ENCODE data around the gene SLC7A11.

The SLC7A11 gene

DNA sequence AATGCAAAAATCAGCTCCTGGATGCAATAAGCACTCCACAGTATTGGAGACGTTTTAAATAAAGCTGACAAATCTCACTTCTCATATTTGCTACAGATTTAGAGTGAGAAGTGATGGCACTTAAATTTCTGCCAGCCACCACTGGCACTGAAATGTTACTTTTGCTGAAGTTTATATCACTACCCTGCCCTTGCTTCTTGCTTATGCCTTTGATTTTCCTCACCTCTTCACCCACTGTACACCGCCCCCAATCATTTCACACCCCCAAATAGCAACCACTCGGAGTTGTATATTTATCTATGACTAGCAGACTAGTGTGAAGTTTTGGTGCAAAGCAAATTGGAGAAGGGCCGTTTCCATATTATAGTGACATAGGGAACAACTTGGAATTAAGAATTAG lies 19.9 kb upstream of the SLC7A11 start:
- POLR2A ChIA-PET: no interaction called here
- TF ChIP-seq, protein P1, sequence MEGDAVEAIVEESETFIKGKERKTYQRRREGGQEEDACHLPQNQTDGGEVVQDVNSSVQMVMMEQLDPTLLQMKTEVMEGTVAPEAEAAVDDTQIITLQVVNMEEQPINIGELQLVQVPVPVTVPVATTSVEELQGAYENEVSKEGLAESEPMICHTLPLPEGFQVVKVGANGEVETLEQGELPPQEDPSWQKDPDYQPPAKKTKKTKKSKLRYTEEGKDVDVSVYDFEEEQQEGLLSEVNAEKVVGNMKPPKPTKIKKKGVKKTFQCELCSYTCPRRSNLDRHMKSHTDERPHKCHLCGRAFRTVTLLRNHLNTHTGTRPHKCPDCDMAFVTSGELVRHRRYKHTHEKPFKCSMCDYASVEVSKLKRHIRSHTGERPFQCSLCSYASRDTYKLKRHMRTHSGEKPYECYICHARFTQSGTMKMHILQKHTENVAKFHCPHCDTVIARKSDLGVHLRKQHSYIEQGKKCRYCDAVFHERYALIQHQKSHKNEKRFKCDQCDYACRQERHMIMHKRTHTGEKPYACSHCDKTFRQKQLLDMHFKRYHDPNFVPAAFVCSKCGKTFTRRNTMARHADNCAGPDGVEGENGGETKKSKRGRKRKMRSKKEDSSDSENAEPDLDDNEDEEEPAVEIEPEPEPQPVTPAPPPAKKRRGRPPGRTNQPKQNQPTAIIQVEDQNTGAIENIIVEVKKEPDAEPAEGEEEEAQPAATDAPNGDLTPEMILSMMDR (IDR thresholded peaks at IDR 0.05; ENCODE audit: control extremely low read depth, extremely low read depth, low read depth, missing control alignments): no peak
- CTCF ChIA-PET: no interaction called here
- no peak for DNase-seq (ENCODE audit: extremely low spot score)

DNA sequence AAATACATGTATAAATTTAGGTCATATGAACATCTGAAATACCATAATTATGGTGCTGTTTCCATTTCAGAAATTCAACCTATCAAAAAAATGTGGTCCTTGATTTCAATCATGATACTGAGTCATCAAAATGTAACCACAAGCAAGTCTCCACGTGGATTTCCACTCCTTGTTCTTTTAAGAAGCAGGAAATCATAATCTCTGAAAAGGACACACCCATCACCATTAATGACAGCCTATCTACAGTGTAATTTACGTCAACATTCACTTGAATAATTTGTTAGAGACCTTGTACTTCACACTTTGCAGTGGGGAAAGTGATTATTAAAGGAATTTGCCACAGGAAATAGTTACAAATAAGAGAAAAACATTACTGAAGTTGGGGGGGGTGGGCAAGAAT lies 17.7 kb upstream of the SLC7A11 start:
- CTCF ChIA-PET: no interaction called here
- POLR2A ChIA-PET: no interaction called here
- TF ChIP-seq, protein P1 (IDR thresholded peaks at IDR 0.05; ENCODE audit: control extremely low read depth, extremely low read depth, low read depth, missing control alignments): no peak
- no peak for DNase-seq (ENCODE audit: extremely low spot score)

DNA sequence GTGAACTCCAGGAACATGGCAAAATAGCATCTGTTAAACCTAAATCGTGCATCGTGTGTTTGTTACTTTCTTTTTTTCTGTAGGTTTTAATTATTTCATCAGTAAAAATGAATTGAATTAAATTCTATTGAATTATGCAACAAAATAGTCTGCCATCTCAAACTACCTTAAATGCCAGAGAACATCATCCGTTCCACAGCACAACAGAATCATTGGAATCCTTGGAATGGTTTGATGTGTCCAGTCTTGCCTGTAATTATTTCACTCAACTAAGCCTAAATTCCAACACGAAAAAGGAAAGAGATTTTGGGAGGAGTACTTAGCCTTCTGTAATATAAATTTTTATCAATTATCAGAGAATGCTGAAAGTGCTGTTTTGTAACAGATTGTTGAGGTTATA lies 17.1 kb upstream of the SLC7A11 start:
- POLR2A ChIA-PET: no interaction called here
- CTCF ChIA-PET: no interaction called here
- TF ChIP-seq, protein P1 (IDR thresholded peaks at IDR 0.05; ENCODE audit: control extremely low read depth, extremely low read depth, low read depth, missing control alignments): no peak
- no peak for DNase-seq (ENCODE audit: extremely low spot score)

DNA sequence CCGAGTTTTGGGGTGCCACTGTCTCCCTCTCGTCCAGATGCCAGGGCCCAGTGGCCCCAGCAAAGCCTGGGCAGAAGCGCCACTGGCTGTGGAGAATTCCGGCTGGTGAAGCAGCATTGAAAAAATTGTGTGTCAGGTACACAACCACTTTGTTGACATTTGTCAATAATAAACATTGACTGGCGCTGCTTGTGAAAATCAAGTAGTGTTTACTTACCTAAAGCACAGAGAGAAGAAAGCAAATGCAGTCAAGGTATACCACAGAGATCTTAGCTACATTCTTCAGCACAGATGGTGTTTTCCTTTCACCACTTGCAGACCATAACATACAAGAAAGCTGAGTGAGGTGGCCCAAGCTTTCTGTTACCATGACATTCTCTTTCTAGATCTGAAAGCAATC lies 14.5 kb upstream of the SLC7A11 start:
- CTCF ChIA-PET: interaction anchor here (1.2 to 1.6 kb wide), 4 partner anchors 15 to 89 kb away, joined by 3 to 5 read pairs (median 4); partner anchors contain the start of gene SLC7A11
- TF ChIP-seq, protein P1 (IDR thresholded peaks at IDR 0.05; ENCODE audit: control extremely low read depth, extremely low read depth, low read depth, missing control alignments): no peak
- no peak for DNase-seq (ENCODE audit: extremely low spot score)
- POLR2A ChIA-PET: no interaction called here

DNA sequence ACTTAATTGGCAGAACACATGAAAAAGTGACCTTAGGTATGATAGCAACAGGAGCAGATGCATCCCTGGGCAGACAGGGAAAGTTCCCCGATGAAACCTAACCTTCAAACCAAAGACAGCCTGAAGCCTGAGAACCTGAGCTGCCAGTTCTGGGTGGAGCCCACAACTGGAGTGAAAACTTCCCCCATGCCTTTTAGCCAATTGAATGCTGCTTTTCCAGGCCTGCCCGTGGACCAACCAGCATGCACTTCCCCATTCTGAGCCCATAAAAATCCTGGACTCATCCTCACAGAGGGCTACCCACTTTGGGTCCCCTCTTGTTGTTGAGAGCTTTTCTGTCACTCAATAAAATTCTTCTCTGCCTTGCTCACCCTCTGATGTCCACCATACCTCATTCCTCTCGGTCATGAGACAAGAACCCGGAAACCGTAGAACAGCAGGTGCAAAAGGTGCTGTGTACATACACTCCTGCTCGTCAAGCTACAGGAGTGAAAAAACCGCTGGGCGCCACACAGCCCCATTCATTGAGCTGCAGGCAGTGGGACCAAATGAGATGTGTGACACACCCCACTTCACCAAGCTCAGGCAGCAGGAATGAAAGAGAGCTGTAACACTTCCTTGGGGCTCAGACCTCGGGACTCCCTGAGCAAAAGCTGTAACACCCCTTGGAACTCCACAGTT lies 13.9 kb upstream of the SLC7A11 start:
- CTCF ChIA-PET: interaction anchor here (1.2 to 1.6 kb wide), 4 partner anchors 14 to 89 kb away, joined by 3 to 5 read pairs (median 4); partner anchors contain the start of gene SLC7A11

DNA sequence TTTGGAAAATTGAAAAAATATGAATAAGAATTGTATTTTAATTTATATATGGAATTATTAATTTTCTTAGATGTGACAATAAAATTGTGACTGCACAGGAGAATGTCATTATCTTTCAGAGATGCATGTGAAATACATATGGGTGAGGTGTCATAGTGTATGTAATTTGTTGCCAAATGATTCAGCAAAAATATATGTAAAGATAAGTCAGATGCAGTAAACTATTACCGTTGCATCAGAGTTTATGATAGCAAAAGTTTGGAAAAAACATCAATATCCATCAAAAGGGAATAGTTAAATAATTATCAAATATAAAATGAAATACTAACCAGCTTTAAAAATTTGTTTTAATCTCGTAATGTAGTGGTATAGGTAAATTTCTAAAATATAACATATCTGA lies 10.4 kb upstream of the SLC7A11 start:
- no peak for DNase-seq (ENCODE audit: extremely low spot score)
- TF ChIP-seq, protein P1 (IDR thresholded peaks at IDR 0.05; ENCODE audit: control extremely low read depth, extremely low read depth, low read depth, missing control alignments): no peak
- CTCF ChIA-PET: no interaction called here
- POLR2A ChIA-PET: no interaction called here

More for the DNA sequence above, 13.9 kb upstream of the SLC7A11 start:
- POLR2A ChIA-PET: no interaction called here
- no peak for DNase-seq (ENCODE audit: extremely low spot score)
- TF ChIP-seq, protein P1 (IDR thresholded peaks at IDR 0.05; ENCODE audit: control extremely low read depth, extremely low read depth, low read depth, missing control alignments): no peak

Data from GM10248 (cell line).